Mesendoderm (in vitro differentiated cells): ENCODE results near the gene KCNAB2.
A peak's percentile ranks its signal among the peaks of the same experiment; 100 is the strongest.

Experiments
- DNase-seq: peaks from one replicate; pipeline ENCODE4 v3.0.0; 2013
- H2AK5ac ChIP-seq: 2 replicates; pipeline ENCODE4 v1.6.1; 2013; ENCODE audit warnings: low read length, inconsistent platforms
- H2BK120ac ChIP-seq: 2 replicates; pipeline ENCODE4 v1.6.1; 2013; ENCODE audit warnings: low read depth, mild to moderate bottlenecking, low read length, moderate library complexity, mixed read lengths
- H2BK15ac ChIP-seq: replicated peaks from 2 replicates; pipeline ENCODE4 v1.6.1; 2013; ENCODE audit warnings: low read depth, mild to moderate bottlenecking, moderate library complexity
- H2BK5ac ChIP-seq: 2 replicates; pipeline ENCODE4 v1.6.1; 2013; ENCODE audit warnings: low read length, inconsistent platforms
- H3K18ac ChIP-seq: 2 replicates; pipeline ENCODE4 v1.6.1; 2013; ENCODE audit warnings: mild to moderate bottlenecking, low read length, mixed read lengths
- H3K23ac ChIP-seq: one replicate; pipeline ENCODE4 v1.6.1; 2013; ENCODE audit warnings: low read length
- H3K27ac ChIP-seq: 2 replicates; pipeline ENCODE4 v1.5.1; 2013; ENCODE audit warnings: low read depth, mild to moderate bottlenecking, inconsistent platforms, low read length, moderate library complexity
- H3K27me3 ChIP-seq: 2 replicates; pipeline ENCODE4 v1.6.1; 2013; ENCODE audit warnings: low read length, control low read depth, mild to moderate bottlenecking, inconsistent platforms; ENCODE audit not compliant: insufficient read depth, poor library complexity
- H3K36me3 ChIP-seq: 2 replicates; pipeline ENCODE4 v1.6.1; 2013; ENCODE audit warnings: low read length, inconsistent platforms; ENCODE audit not compliant: control insufficient read depth, insufficient read depth
- H3K4ac ChIP-seq: one replicate; pipeline ENCODE4 v1.6.1; 2013; ENCODE audit warnings: low read depth, mild to moderate bottlenecking, low read length, moderate library complexity
- H3K4me1 ChIP-seq: 2 replicates; pipeline ENCODE4 v1.6.1; 2013; ENCODE audit warnings: low read depth, low read length, inconsistent platforms; ENCODE audit not compliant: control insufficient read depth
- H3K4me2 ChIP-seq: 2 replicates; pipeline ENCODE4 v1.6.1; 2013; ENCODE audit warnings: low read length
- H3K4me3 ChIP-seq: 2 replicates; pipeline ENCODE4 v1.5.1; 2013; ENCODE audit warnings: mild to moderate bottlenecking, low read length
- H3K56ac ChIP-seq: one replicate; pipeline ENCODE4 v1.6.1; 2013; ENCODE audit warnings: low read length
- H3K79me1 ChIP-seq: 2 replicates; pipeline ENCODE4 v1.6.1; 2013; ENCODE audit warnings: low read length, inconsistent platforms
- H3K79me2 ChIP-seq: 2 replicates; pipeline ENCODE4 v1.6.1; 2013; ENCODE audit warnings: mild to moderate bottlenecking, low read length; ENCODE audit not compliant: control insufficient read depth, insufficient read depth
- H3K9ac ChIP-seq: 2 replicates; pipeline ENCODE4 v1.6.1; 2013; ENCODE audit warnings: low read length, inconsistent platforms
- H4K5ac ChIP-seq: one replicate; pipeline ENCODE4 v1.6.1; 2013; ENCODE audit warnings: low read length
- H4K8ac ChIP-seq: one replicate; pipeline ENCODE4 v1.6.1; 2013; ENCODE audit warnings: low read depth, mild to moderate bottlenecking, control low read depth, low read length, moderate library complexity
- WGBS: extraction: QIAGEN DNeasy Blood & Tissue Kit; methylation state at CpG from one replicate; pipeline ENCODE4 v1.1.7; 2013; ENCODE audit warnings: low lambda C conversion rate, missing lambda C conversion rate; ENCODE audit not compliant: insufficient coverage; ENCODE audit errors: extremely low coverage; 5-methylcytosine and 5-hydroxymethylcytosine counted together

KCNAB2 gene

DNA sequence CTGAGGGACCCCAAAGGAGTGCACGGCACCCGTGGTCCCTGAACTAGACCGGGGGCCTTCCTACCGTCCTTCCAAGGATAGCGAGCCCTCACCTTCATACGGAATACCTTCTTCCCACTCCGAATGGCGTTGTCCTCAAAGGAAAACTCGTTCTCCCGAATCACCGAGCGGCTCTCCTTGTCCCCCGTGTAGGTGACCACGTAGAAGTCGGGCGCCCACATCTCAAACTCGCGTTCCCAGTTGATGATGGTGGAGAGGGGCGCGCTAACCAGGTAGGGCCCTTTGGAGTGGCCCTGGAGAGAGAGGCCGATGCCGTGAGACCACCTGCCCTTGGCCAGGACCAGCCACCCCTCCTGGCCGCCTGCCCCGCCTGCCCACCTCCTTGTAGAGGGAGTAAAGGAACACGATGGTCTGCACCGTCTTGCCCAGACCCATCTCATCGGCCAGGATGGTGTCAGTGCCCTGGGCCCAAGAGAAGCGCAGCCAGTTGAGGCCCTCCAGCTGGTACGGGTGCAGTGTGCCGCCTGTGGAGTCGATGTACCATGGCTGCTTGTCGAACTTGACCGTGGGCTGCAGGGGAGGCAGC, 96.4 kb downstream of the KCNAB2 start:
- Histone ChIP-seq H3K56ac (no peak overlapping the region), H4K5ac (no peak overlapping the region), H3K9ac (no peak overlapping the region), H3K79me1 (no peaks in the 10 kb centered on the region), H3K4me3 (no peak overlapping the region), H3K4me2 (no peak overlapping the region), H2BK5ac (no peak overlapping the region), H2AK5ac (no peak overlapping the region), H3K79me2 (no peaks in the 10 kb centered on the region), H3K36me3 (no peaks in the 10 kb centered on the region), H3K18ac (no peak overlapping the region), H2BK120ac (no peak overlapping the region), H4K8ac (no peak overlapping the region), H3K23ac (no peak overlapping the region), H3K4me1 (no peaks in the 10 kb centered on the region), H2BK15ac (no peak overlapping the region), H3K27ac (no peak overlapping the region), H3K4ac (no peak overlapping the region), H3K27me3 (no peaks in the 10 kb centered on the region)
- DNase-seq, result no peak
- no CpG with 5 or more reads among the region's 33 CpGs for WGBS

DNA sequence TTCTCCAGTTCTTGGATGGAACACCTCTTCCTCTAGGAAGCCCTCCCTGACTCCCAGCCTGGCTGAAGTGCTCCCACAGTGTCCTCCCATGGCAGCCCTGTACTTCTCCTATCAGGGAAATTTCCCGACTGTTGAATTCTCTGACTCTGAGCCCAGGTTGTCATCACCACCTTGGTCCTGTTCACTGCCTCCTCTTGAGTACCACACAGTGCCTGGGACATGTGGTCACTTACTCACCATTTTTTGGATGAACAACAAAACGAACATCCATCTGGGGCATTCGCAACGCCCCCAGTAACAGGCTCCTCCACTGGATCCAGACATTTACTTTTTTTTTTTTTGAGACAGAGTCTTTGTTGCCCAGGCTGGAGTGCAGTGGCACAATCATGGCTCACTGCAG, 97.0 kb downstream of the KCNAB2 start:
- Histone ChIP-seq H3K4ac (no peak overlapping the region), H3K18ac (no peak overlapping the region), H3K79me1 (no peaks in the 10 kb centered on the region), H3K9ac (no peak overlapping the region), H3K4me2 (no peak overlapping the region), H4K5ac (no peak overlapping the region), H3K4me3 (no peak overlapping the region), H2AK5ac (no peak overlapping the region), H4K8ac (no peak overlapping the region), H3K4me1 (no peaks in the 10 kb centered on the region), H3K56ac (no peak overlapping the region), H2BK5ac (no peak overlapping the region), H3K23ac (no peak overlapping the region), H2BK120ac (no peak overlapping the region), H2BK15ac (no peak overlapping the region), H3K27ac (no peak overlapping the region), H3K79me2 (no peaks in the 10 kb centered on the region), H3K27me3 (no peaks in the 10 kb centered on the region), H3K36me3 (no peaks in the 10 kb centered on the region)
- no CpG with 5 or more reads among the region's 4 CpGs for WGBS
- no peak for DNase-seq

DNA sequence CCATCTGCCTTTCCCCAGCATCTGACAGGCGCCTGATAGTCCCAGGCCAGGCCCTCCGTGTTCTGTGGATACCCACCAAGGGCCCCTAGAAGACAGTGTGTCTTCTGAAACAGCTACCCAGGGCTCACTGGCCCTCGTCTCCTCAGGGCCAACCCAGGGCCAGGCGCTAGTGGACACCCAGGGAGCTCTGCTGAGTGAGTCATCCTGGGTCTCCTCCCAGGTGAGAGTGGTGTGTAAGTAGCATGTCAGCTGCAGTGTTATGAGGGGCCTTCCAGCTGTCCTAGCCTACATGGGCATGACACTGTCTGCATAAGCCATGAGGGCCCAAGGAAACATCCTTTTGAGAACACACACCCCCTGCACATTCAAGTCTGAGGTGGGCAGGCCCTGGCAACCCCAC, 97.7 kb downstream of the KCNAB2 start:
- H3K27me3 ChIP-seq, result no peaks in the 10 kb centered on the region
- no peak overlapping the region for H3K9ac ChIP-seq
- no peaks in the 10 kb centered on the region for H3K4me1 ChIP-seq
- H3K18ac ChIP-seq, result no peak overlapping the region
- H3K4me3 ChIP-seq, result no peak overlapping the region
- H3K27ac ChIP-seq, result no peak overlapping the region
- no peak overlapping the region for H4K8ac ChIP-seq
- H2BK120ac ChIP-seq, result no peak overlapping the region
- no peak overlapping the region for H4K5ac ChIP-seq
- H2AK5ac ChIP-seq, result no peak overlapping the region
- H3K56ac ChIP-seq, result no peak overlapping the region
- no peak overlapping the region for H2BK15ac ChIP-seq
- no peaks in the 10 kb centered on the region for H3K79me1 ChIP-seq
- H2BK5ac ChIP-seq, result no peak overlapping the region
- no peak overlapping the region for H3K23ac ChIP-seq
- no peak overlapping the region for H3K4ac ChIP-seq
- no CpG with 5 or more reads among the region's 4 CpGs for WGBS
- no peaks in the 10 kb centered on the region for H3K36me3 ChIP-seq
- H3K79me2 ChIP-seq, result no peaks in the 10 kb centered on the region
- H3K4me2 ChIP-seq, result no peak overlapping the region
- DNase-seq, result no peak

DNA sequence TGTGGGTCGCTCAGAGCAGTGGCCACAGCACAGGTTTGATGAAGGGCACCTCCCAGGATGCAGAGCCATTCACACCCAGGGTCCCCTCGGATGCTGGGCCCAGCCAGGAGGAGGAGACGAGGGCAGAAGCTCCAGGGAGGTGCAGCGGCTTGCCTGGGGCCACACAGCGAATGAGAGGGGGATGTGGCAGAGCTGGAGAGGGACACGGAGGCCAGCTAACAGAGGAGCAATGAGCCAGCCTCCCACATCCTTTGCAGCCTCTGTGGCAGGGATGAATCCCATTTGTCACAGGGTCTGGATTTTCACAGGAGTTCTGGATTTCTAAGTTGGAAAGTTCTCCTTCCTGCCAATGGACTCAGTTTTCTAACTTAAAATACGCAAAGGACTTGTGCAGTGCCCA, 98.5 kb downstream of the KCNAB2 start:
- Histone ChIP-seq H2BK120ac (no peak overlapping the region), H3K36me3 (no peaks in the 10 kb centered on the region), H2AK5ac (no peak overlapping the region), H3K27me3 (no peaks in the 10 kb centered on the region), H3K27ac (no peak overlapping the region), H3K79me1 (no peaks in the 10 kb centered on the region), H2BK5ac (no peak overlapping the region), H3K4me1 (no peaks in the 10 kb centered on the region), H4K8ac (no peak overlapping the region), H2BK15ac (no peak overlapping the region), H3K56ac (no peak overlapping the region), H3K23ac (no peak overlapping the region), H3K4me2 (no peak overlapping the region), H3K9ac (no peak overlapping the region), H4K5ac (no peak overlapping the region), H3K79me2 (no peaks in the 10 kb centered on the region), H3K4me3 (no peak overlapping the region), H3K4ac (no peak overlapping the region), H3K18ac (no peak overlapping the region)
- no CpG with 5 or more reads among the region's 7 CpGs for WGBS
- no peak for DNase-seq

DNA sequence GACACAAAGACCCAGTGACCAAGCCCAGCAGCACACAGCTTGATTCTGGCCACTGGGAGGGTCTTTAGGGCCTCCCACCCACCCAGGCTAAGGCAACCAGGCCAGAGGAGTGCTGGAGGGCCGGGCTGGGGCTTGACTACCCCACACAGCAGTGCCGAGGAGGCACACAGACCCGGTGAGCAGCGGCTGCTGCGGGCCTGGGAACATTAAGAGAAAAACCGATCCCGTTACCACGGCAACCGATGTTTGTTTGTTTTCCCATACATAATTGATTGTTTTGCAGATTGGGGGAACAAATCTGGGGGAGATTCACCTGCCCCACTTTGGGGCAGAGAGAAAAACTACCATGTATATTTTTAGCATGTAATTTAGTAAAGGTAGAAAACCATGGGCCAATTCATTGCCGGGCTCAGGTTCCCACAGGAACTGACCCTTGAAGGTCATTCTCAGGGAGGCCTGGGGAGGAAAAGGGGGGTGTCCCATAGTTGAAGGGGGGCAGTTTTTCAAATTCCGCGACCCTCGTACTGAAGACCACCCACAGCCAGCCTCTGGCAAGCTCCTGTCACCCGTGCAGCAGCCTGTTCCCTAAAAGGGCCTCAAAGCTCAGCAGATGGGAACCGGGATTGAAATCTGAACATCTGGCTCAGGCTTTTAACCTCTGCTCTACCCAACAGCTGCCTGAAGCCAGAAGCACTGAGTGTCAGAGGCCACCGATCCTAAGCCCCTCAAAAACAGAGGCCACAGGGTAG, 99.1 kb downstream of the KCNAB2 start:
- Histone ChIP-seq H3K4me1 (no peaks in the 10 kb centered on the region), H2AK5ac (no peak overlapping the region), H2BK120ac (no peak overlapping the region), H3K4ac (no peak overlapping the region), H3K79me1 (no peaks in the 10 kb centered on the region), H3K9ac (no peak overlapping the region), H3K18ac (no peak overlapping the region), H2BK5ac (no peak overlapping the region), H2BK15ac (no peak overlapping the region), H4K5ac (no peak overlapping the region), H3K79me2 (no peaks in the 10 kb centered on the region), H4K8ac (no peak overlapping the region), H3K36me3 (no peaks in the 10 kb centered on the region), H3K56ac (no peak overlapping the region), H3K4me2 (no peak overlapping the region), H3K4me3 (no peak overlapping the region), H3K23ac (no peak overlapping the region), H3K27ac (no peak overlapping the region), H3K27me3 (no peaks in the 10 kb centered on the region)
- peak; percentile 27 for DNase-seq
- no CpG with 5 or more reads among the region's 16 CpGs for WGBS

DNA sequence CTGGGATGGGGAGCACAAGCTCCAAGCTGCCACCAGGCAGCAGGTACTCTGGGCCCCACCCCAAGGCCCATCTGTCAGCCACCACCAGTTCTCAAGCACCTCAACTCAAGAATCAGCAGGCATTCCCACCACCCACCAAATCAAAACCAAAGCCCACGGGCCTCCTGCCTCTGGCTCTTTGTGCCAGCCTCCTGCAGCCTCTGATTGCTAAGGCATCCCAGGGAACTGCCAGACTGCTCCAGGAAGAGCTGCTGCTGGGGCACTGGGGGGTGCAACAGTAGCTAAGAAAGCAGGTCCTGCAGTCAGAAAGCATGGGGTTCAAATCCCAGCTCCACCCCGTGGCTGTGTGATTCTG, 99.7 kb downstream of the KCNAB2 start:
- Histone ChIP-seq H3K56ac (no peak overlapping the region), H3K4me3 (no peak overlapping the region), H2AK5ac (no peak overlapping the region), H4K5ac (no peak overlapping the region), H3K36me3 (no peaks in the 10 kb centered on the region), H3K27me3 (no peaks in the 10 kb centered on the region), H2BK120ac (no peak overlapping the region), H3K79me1 (no peaks in the 10 kb centered on the region), H3K79me2 (no peaks in the 10 kb centered on the region), H3K27ac (no peak overlapping the region), H3K9ac (no peak overlapping the region), H3K18ac (no peak overlapping the region), H2BK15ac (no peak overlapping the region), H4K8ac (no peak overlapping the region), H3K4ac (no peak overlapping the region), H2BK5ac (no peak overlapping the region), H3K23ac (no peak overlapping the region), H3K4me2 (no peak overlapping the region), H3K4me1 (no peaks in the 10 kb centered on the region)
- no peak for DNase-seq
- no CpG with 5 or more reads among the region's 2 CpGs for WGBS
